ENCODE measurements around the gene ARL8B. TPM values are rescaled to one million over a fixed set of nuclear protein-coding genes. Genes with fewer than 3 reads are reported as not detected.
"Not testable (repeated sequence)": the region's sequence is repeated elsewhere in the genome, so short reads cannot be mapped to it uniquely, and the experiment has no call there.

ARL8B gene
- total RNA-seq, 1 experiment from 2014 or later = 51.8 TPM

- no peaks in the 10 kb centered on the region for H3K27me3 ChIP-seq (ENCODE audit: control insufficient read depth, insufficient read depth, low read length)
- in situ Hi-C loops (cut with HindIII; ENCODE audit: low pct_unique_long_range_greater_than_20kb, low sequenced_read_pairs) = no loop called here
- peaks cover 4% of the 10 kb centered on the region; the same call in 1 of the 2 replicates for H3K4me1 ChIP-seq (ENCODE audit: control insufficient read depth, insufficient read depth, low read length)
- no peak overlapping the region for H3K27ac ChIP-seq (ENCODE audit: low read length)
- no peaks in the 10 kb centered on the region for H3K36me3 ChIP-seq (ENCODE audit: control insufficient read depth, insufficient read depth, low read length)
- H3K4me3 ChIP-seq (ENCODE audit: low read depth in 2 of 2, low read length in 2 of 2) = no peak overlapping the region
- ATAC-seq (no peak), DNase-seq (ENCODE audit: low read depth, low spot score) (no peak)
- H3K9me3 ChIP-seq (ENCODE audit: control insufficient read depth, insufficient read depth, low read depth, low read length) = no peaks in the 10 kb centered on the region
- ChIA-PET POLR2A (interaction anchor here (0.6 kb wide), 1 partner anchor 23 kb away, joined by 3 read pairs; no protein-coding TSS in a partner anchor), CTCF (no interaction called here)
- BruUV-seq (replicated peaks) = no TSS peak
- intact Hi-C loops (cut with micrococcal nuclease; ENCODE audit: unreplicated experiment) = no loop called here
- TF ChIP-seq CTCF (IDR thresholded peaks at IDR 0.05) (no peak), TCF7L2 (IDR thresholded peaks at IDR 0.05; ENCODE audit: low read depth, low read length) (no peak), POLR2AphosphoS5 (IDR thresholded peaks at IDR 0.05; ENCODE audit: low read depth, low read length) (no peak), SIN3A (IDR thresholded peaks at IDR 0.05; ENCODE audit: borderline replicate concordance, insufficient read depth, low read depth, low read length) (no peak), REST (IDR thresholded peaks at IDR 0.05; ENCODE audit: insufficient read depth in 1 of 2, low read depth in 2 of 2, low read length in 1 of 2) (no peak)
Observed at GRCh38 chr3:5080779-5081550, 41.1 kb upstream of the ARL8B start.

- H3K4me1 ChIP-seq (ENCODE audit: control insufficient read depth, insufficient read depth, low read length); DNase-seq (ENCODE audit: low read depth, low spot score); in situ Hi-C loops (cut with HindIII; ENCODE audit: low pct_unique_long_range_greater_than_20kb, low sequenced_read_pairs); ATAC-seq; intact Hi-C loops (cut with micrococcal nuclease; ENCODE audit: unreplicated experiment); H3K27me3 ChIP-seq (ENCODE audit: control insufficient read depth, insufficient read depth, low read length); H3K4me3 ChIP-seq (ENCODE audit: low read depth in 2 of 2, low read length in 2 of 2); H3K9me3 ChIP-seq (ENCODE audit: control insufficient read depth, insufficient read depth, low read depth, low read length); BruUV-seq (replicated peaks); H3K27ac ChIP-seq (ENCODE audit: low read length); POLR2A ChIA-PET; H3K36me3 ChIP-seq (ENCODE audit: control insufficient read depth, insufficient read depth, low read length): not testable (repeated sequence)
- CTCF ChIA-PET = interaction anchor here (1.1 kb wide), 1 partner anchor 19 kb away, joined by 3 read pairs; no protein-coding TSS in a partner anchor
Observed at GRCh38 chr3:5081973-5082788, 39.9 kb upstream of the ARL8B start.
